Lung (tissue), 12 donors: Measurements from ENCODE around the gene COL4A6. TPM values are rescaled to one million over a fixed set of nuclear protein-coding genes. Genes with fewer than 3 reads are reported as not detected.

Experiments
- ATAC-seq: fragments of 200-7000 bp; cut with Tn5 transposase; one replicate; pipeline ENCODE4 v1.9.1; 2020; ENCODE audit warnings: moderate number of reproducible peaks; ENCODE audit not compliant: insufficient read depth, low FRiP score
- DNase-seq, 3 donors: peaks; one replicate each; pipeline ENCODE4 v3.0.0-alpha.2; 2013 to 2017
- H3K27ac ChIP-seq, 2 donors: one replicate each; pipeline ENCODE4 v1.5.1; 2013; ENCODE audit warnings: mild to moderate bottlenecking in 2 of 2, moderate library complexity in 2 of 2, control low read depth in 1 of 2, inconsistent platforms in 1 of 2, low read depth in 1 of 2, low read length in 1 of 2
- H3K27me3 ChIP-seq, 3 donors: one replicate each; pipeline ENCODE4 v1.5.1; 2013; ENCODE audit warnings: low read length in 2 of 3; ENCODE audit not compliant: control insufficient read depth in 3 of 3, insufficient read depth in 3 of 3
- H3K36me3 ChIP-seq, 4 donors: one replicate each; pipeline ENCODE4 v1.5.1; 2013; ENCODE audit warnings: low read length in 4 of 4, mild to moderate bottlenecking in 1 of 4, moderate library complexity in 1 of 4; ENCODE audit not compliant: control insufficient read depth in 4 of 4, insufficient read depth in 4 of 4
- H3K4me1 ChIP-seq, 5 donors: one replicate each; pipeline ENCODE4 v1.5.1; 2013; ENCODE audit warnings: low read length in 5 of 5, mild to moderate bottlenecking in 2 of 5, moderate library complexity in 1 of 5; ENCODE audit not compliant: control insufficient read depth in 5 of 5, insufficient read depth in 5 of 5
- H3K4me3 ChIP-seq: one replicate; pipeline ENCODE4 v1.5.1; 2013; ENCODE audit warnings: mild to moderate bottlenecking, control low read depth, moderate library complexity
- H3K9ac ChIP-seq, 2 donors: one replicate each; pipeline ENCODE4 v1.5.1; 2013; ENCODE audit warnings: low read length in 2 of 2, control low read depth in 1 of 2; ENCODE audit not compliant: insufficient read depth in 1 of 2
- H3K9me3 ChIP-seq, 4 donors: one replicate each; pipeline ENCODE4 v1.5.1; 2013; ENCODE audit warnings: low read length in 3 of 4, mild to moderate bottlenecking in 1 of 4, moderate library complexity in 1 of 4; ENCODE audit not compliant: control insufficient read depth in 4 of 4, insufficient read depth in 3 of 4
- CTCF ChIP-seq: IDR thresholded peaks from 2 replicates; pipeline ENCODE4 v1.5.1; 2012; ENCODE audit warnings: mild to moderate bottlenecking; ENCODE audit errors: control extremely low read depth, extremely low read depth
- WGBS, 2 donors: extraction: QIAGEN DNeasy Blood & Tissue Kit; methylation state at CpG; one replicate each; pipeline ENCODE4 v1.1.7; 2013; 5-methylcytosine and 5-hydroxymethylcytosine counted together
- polyA plus RNA-seq, 2 donors: library from polyadenylated mRNA; stranded (reverse); fragments of 200-250 nt; gene quantifications; one replicate each; pipeline ENCODE4 v1.2.1, GENCODE V29; 2013
- total RNA-seq, 2 donors: library from RNA; depleted of rRNA in 1 of 2; stranded (reverse); fragments of >200 nt in 1 of 2; gene quantifications; one replicate each; pipeline ENCODE4 v1.2.1, GENCODE V29; 2014 to 2021
- donor health status: control.
- donor health status: control.
- donor health status: Bipolar disorder and iron deficiency.
- donor health status: healthy.
- donor health status: DM: yes; HTN: yes; CAD: no.

COL4A6 gene
- total and polyA plus RNA-seq, 4 donors, result 0.57 to 16.7 (median 1.6) TPM

GRCh38 chrX:108271397-108271787, 166.8 kb downstream of the COL4A6 start:
- Histone ChIP-seq H3K9ac (no peak overlapping the region), H3K27ac (no peak overlapping the region), H3K27me3 (peaks cover 0 to 16% (median 11%) of the 10 kb centered on the region in 3 donors), H3K9me3 (peaks cover 0 to 2% (median 0%) of the 10 kb centered on the region in 4 donors), H3K4me3 (no peak overlapping the region), H3K4me1 (no peaks in the 10 kb centered on the region), H3K36me3 (no peaks in the 10 kb centered on the region)
- DNase-seq (no peak), ATAC-seq (no peak)
- WGBS, 2 donors, result 32 to 56% methylated on average over 1 to 2 of the region's 2 CpGs
- no peak for TF ChIP-seq CTCF

GRCh38 chrX:108270739-108271396, 167.4 kb downstream of the COL4A6 start:
- ATAC-seq (no peak), DNase-seq (no peak)
- TF ChIP-seq CTCF, result no peak
- no peaks in the 10 kb centered on the region for H3K36me3 ChIP-seq
- no peaks in the 10 kb centered on the region for H3K4me1 ChIP-seq
- H3K27ac ChIP-seq, result no peak overlapping the region
- no peak overlapping the region for H3K9ac ChIP-seq
- H3K4me3 ChIP-seq, result no peak overlapping the region
- peaks cover 0 to 16% (median 11%) of the 10 kb centered on the region in 3 donors for H3K27me3 ChIP-seq
- H3K9me3 ChIP-seq, result peaks cover 0 to 2% (median 0%) of the 10 kb centered on the region in 4 donors
- WGBS, 2 donors, result 17 to 38% methylated on average over 6 of the region's 6 CpGs

GRCh38 chrX:108270280-108270679, 167.9 kb downstream of the COL4A6 start:
- TF ChIP-seq CTCF, result no peak
- WGBS, 2 donors, result 78 to 80% methylated on average over 1 of the region's 1 CpG
- no peak overlapping the region for H3K4me3 ChIP-seq
- no peak for ATAC-seq
- DNase-seq, result no peak
- H3K27me3 ChIP-seq, result peaks cover 0 to 16% (median 15%) of the 10 kb centered on the region in 3 donors
- H3K9ac ChIP-seq, result no peak overlapping the region
- H3K9me3 ChIP-seq, result peaks cover 0 to 2% (median 0%) of the 10 kb centered on the region in 4 donors
- H3K27ac ChIP-seq, result no peak overlapping the region
- no peaks in the 10 kb centered on the region for H3K4me1 ChIP-seq
- no peaks in the 10 kb centered on the region for H3K36me3 ChIP-seq
